CD14-positive monocyte (primary cell): Measurements from ENCODE around the gene KCNT2. TPM values are rescaled to one million over a fixed set of nuclear protein-coding genes. Genes with fewer than 3 reads are reported as not detected.

ENCODE experiments used
- DNase-seq, 3 donors: peaks; one replicate each; pipeline ENCODE4 v3.0.0-alpha.2; 2011 to 2022
- H2AFZ ChIP-seq: 2 replicates; pipeline ENCODE4 v1.6.0; 2012; ENCODE audit warnings: mild to moderate bottlenecking, low read depth, low read length, inconsistent platforms; ENCODE audit not compliant: insufficient read depth, poor library complexity, severe bottlenecking
- H3K27ac ChIP-seq, 2 donors: 1 replicate in 1 of 2; 2 replicates in 1 of 2; pipeline ENCODE4 v1.5.1; 2012 to 2013; ENCODE audit warnings: low read length in 2 of 2, control low read depth in 1 of 2, inconsistent platforms in 1 of 2, low read depth in 1 of 2, mild to moderate bottlenecking in 1 of 2
- H3K27me3 ChIP-seq, 2 donors: one replicate each; pipeline versions ENCODE4 v1.6.0 to v1.6.1; 2011 to 2013; ENCODE audit warnings: low read length in 2 of 2; ENCODE audit not compliant: control insufficient read depth in 2 of 2, insufficient read depth in 2 of 2
- H3K36me3 ChIP-seq, 2 donors: replicated peaks in 1 of 2; 1 replicate in 1 of 2; 2 replicates in 1 of 2; pipeline versions ENCODE4 v1.5.1 to v1.6.1; 2012 to 2013; ENCODE audit warnings: low read length in 2 of 2, control low read depth in 1 of 2, inconsistent platforms in 1 of 2, mild to moderate bottlenecking in 1 of 2; ENCODE audit not compliant: insufficient read depth in 2 of 2, control insufficient read depth in 1 of 2
- H3K4me1 ChIP-seq, 2 donors: 1 replicate in 1 of 2; 2 replicates in 1 of 2; pipeline versions ENCODE4 v1.5.1 to v1.6.1; 2012 to 2013; ENCODE audit warnings: low read length in 2 of 2, control low read depth in 1 of 2, inconsistent platforms in 1 of 2, mild to moderate bottlenecking in 1 of 2, moderate library complexity in 1 of 2; ENCODE audit not compliant: insufficient read depth in 2 of 2, control insufficient read depth in 1 of 2
- H3K4me2 ChIP-seq: replicated peaks from 2 replicates; pipeline ENCODE3; 2012; ENCODE audit warnings: low read length, moderate library complexity, mild to moderate bottlenecking; ENCODE audit not compliant: poor library complexity, severe bottlenecking; ENCODE audit errors: extremely low read depth
- H3K4me3 ChIP-seq, 3 experiments: fragments of 200-600 bp in 1 of 3; sonication (generic) in 1 of 3; replicated peaks in 1 of 3; 1 replicate in 2 of 3; 2 replicates in 1 of 3; pipeline ENCODE4 v1.5.1; 2011 to 2013; ENCODE audit warnings: low read length in 3 of 3, mild to moderate bottlenecking in 3 of 3, control low read depth in 2 of 3, low read depth in 2 of 3, inconsistent platforms in 1 of 3, moderate library complexity in 1 of 3
- H3K79me2 ChIP-seq: 2 replicates; pipeline ENCODE4 v1.6.0; 2012; ENCODE audit warnings: mild to moderate bottlenecking, control low read depth, inconsistent platforms, low read length, moderate library complexity; ENCODE audit not compliant: insufficient read depth
- H3K9ac ChIP-seq: 2 replicates; pipeline ENCODE4 v1.6.0; 2017; ENCODE audit warnings: low read length, mild to moderate bottlenecking; ENCODE audit not compliant: insufficient read depth, poor library complexity, severe bottlenecking
- H3K9me3 ChIP-seq, 2 donors: replicated peaks in 1 of 2; 1 replicate in 1 of 2; 2 replicates in 1 of 2; pipeline versions ENCODE4 v1.5.1 to v1.6.1; 2012 to 2013; ENCODE audit warnings: low read length in 2 of 2, control low read depth in 1 of 2; ENCODE audit not compliant: control insufficient read depth in 1 of 2, insufficient read depth in 1 of 2
- H4K20me1 ChIP-seq: 2 replicates; pipeline ENCODE4 v1.6.0; 2012; ENCODE audit warnings: mild to moderate bottlenecking, low read length, control low read depth, moderate library complexity; ENCODE audit not compliant: insufficient read depth
- H3K27ac Mint-ChIP-seq, 7 donors: one replicate each; pipeline ENCODE4 v1.8.0; 2020; ENCODE audit warnings: mild to moderate bottlenecking in 7 of 7, mixed read lengths in 7 of 7, moderate library complexity in 6 of 7, inconsistent platforms in 2 of 7
- H3K27me3 Mint-ChIP-seq, 3 donors: one replicate each; pipeline ENCODE4 v1.8.0; 2021 to 2022; ENCODE audit warnings: low read depth in 3 of 3, mild to moderate bottlenecking in 3 of 3, mixed read lengths in 3 of 3, moderate library complexity in 3 of 3, inconsistent platforms in 1 of 3
- H3K36me3 Mint-ChIP-seq, 2 donors: one replicate each; pipeline ENCODE4 v1.8.0; 2020; ENCODE audit warnings: mixed read lengths in 2 of 2, inconsistent platforms in 1 of 2, mild to moderate bottlenecking in 1 of 2
- H3K4me1 Mint-ChIP-seq: one replicate; pipeline ENCODE4 v1.8.0; 2020; ENCODE audit warnings: mild to moderate bottlenecking, mixed read lengths
- H3K4me3 Mint-ChIP-seq, 2 donors: one replicate each; pipeline ENCODE4 v1.8.0; 2020; ENCODE audit warnings: mild to moderate bottlenecking in 2 of 2, mixed read lengths in 2 of 2, moderate library complexity in 1 of 2
- H3K9me3 Mint-ChIP-seq, 7 donors: one replicate each; pipeline ENCODE4 v1.8.0; 2020 to 2022; ENCODE audit warnings: mixed read lengths in 7 of 7, mild to moderate bottlenecking in 6 of 7, moderate library complexity in 6 of 7, inconsistent platforms in 2 of 7
- CTCF ChIP-seq: fragments of 200-600 bp; IDR thresholded peaks from one replicate; pipeline ENCODE4 v1.8.0; 2022; ENCODE audit warnings: antibody characterized with exemption, mild to moderate bottlenecking
- WGBS: methylation state at CpG from one replicate; pipeline ENCODE4 v1.1.5; 2013; ENCODE audit warnings: missing lambda C conversion rate; ENCODE audit not compliant: insufficient coverage; 5-methylcytosine and 5-hydroxymethylcytosine counted together
- intact Hi-C, 2 donors: fragments of 100-400 bp; cut with micrococcal nuclease; formaldehyde crosslinking; loops; one replicate each; pipeline versions ENCODE4 v1.15.0 to v1.15.1; 2023
- polyA plus RNA-seq, 3 donors: library from polyadenylated mRNA; depleted of rRNA in 1 of 3; unstranded in 2 of 3; stranded (reverse) in 1 of 3; fragments of 300-500 nt in 2 of 3; fragments of >200 nt in 1 of 3; fragmentation: Illumina TruSeq in 2 of 3; gene quantifications; 1 replicate in 2 of 3; 2 replicates in 1 of 3; pipeline ENCODE4 v1.2.3, GENCODE V29; 2012 to 2021

The KCNT2 gene
- polyA plus RNA-seq, 3 donors, result not detected

DNA sequence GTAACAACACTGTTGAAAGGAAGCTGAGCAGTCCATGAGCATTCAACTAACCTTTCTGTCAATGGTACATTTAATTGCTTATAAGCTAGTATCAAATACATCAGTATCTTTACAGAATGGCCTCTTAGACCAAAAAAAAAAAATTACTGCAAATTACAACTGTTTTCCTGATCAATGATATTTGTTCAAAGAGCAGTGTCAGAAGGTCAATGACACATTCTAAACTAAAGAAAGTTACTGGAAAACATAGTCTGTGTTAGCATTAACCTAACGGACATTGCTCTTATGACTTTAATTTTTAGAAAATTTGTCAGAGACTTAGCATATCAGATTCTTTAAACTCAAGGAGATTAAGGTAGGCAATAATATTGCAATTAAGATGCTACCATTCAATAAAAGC, 162.5 kb downstream of the KCNT2 start:
- Histone ChIP-seq H3K79me2 (no peaks in the 10 kb centered on the region), H3K27me3 (no peaks in the 10 kb centered on the region), H3K4me1 (no peaks in the 10 kb centered on the region), H3K36me3 (no peaks in the 10 kb centered on the region), H3K9me3 (no peaks in the 10 kb centered on the region), H3K4me3 (no peak overlapping the region), H3K27ac (no peak overlapping the region), H2AFZ (no peak overlapping the region), H4K20me1 (no peaks in the 10 kb centered on the region), H3K4me2 (no peak overlapping the region), H3K9ac (no peak overlapping the region)
- Mint-ChIP-seq H3K36me3 (no peaks in the 10 kb centered on the region), H3K9me3 (no peaks in the 10 kb centered on the region), H3K27ac (no peak overlapping the region), H3K27me3 (no peaks in the 10 kb centered on the region), H3K4me1 (no peaks in the 10 kb centered on the region), H3K4me3 (no peak overlapping the region)
- intact Hi-C loops, result no loop called here
- no peak for DNase-seq
- WGBS, result no CpG with 5 or more reads among the region's 1 CpG
- no peak for TF ChIP-seq CTCF

- H3K9me3 Mint-ChIP-seq, result no peaks in the 10 kb centered on the region
- H3K27ac Mint-ChIP-seq, result no peak overlapping the region
- no peak overlapping the region for H2AFZ ChIP-seq
- no peak for TF ChIP-seq CTCF
- no peak overlapping the region for H3K4me3 Mint-ChIP-seq
- no peaks in the 10 kb centered on the region for H3K36me3 Mint-ChIP-seq
- DNase-seq, result no peak
- H3K4me3 ChIP-seq, result no peak overlapping the region
- no peaks in the 10 kb centered on the region for H3K4me1 ChIP-seq
- no peaks in the 10 kb centered on the region for H3K9me3 ChIP-seq
- H3K36me3 ChIP-seq, result no peaks in the 10 kb centered on the region
- H4K20me1 ChIP-seq, result no peaks in the 10 kb centered on the region
- no peaks in the 10 kb centered on the region for H3K4me1 Mint-ChIP-seq
- H3K79me2 ChIP-seq, result no peaks in the 10 kb centered on the region
- H3K27me3 Mint-ChIP-seq, result no peaks in the 10 kb centered on the region
- intact Hi-C loops, result no loop called here
- H3K27ac ChIP-seq, result no peak overlapping the region
- H3K4me2 ChIP-seq, result no peak overlapping the region
- H3K27me3 ChIP-seq, result no peaks in the 10 kb centered on the region
- no peak overlapping the region for H3K9ac ChIP-seq
Observed at GRCh38 chr1:196444634-196445033, 163.6 kb downstream of the KCNT2 start.
